Activated CD8-positive, alpha-beta memory T cell treated with anti-CD3 and anti-CD28 coated beads, Interleukin-2, amount 50 U/mL, for 24 hours (primary cell): ENCODE measurements around the gene IL22RA1.

Experiments used
- DNase-seq: peaks from one replicate; pipeline ENCODE4 v3.0.0-alpha.2; 2020; ENCODE audit errors: extremely low read depth

The IL22RA1 gene

DNA sequence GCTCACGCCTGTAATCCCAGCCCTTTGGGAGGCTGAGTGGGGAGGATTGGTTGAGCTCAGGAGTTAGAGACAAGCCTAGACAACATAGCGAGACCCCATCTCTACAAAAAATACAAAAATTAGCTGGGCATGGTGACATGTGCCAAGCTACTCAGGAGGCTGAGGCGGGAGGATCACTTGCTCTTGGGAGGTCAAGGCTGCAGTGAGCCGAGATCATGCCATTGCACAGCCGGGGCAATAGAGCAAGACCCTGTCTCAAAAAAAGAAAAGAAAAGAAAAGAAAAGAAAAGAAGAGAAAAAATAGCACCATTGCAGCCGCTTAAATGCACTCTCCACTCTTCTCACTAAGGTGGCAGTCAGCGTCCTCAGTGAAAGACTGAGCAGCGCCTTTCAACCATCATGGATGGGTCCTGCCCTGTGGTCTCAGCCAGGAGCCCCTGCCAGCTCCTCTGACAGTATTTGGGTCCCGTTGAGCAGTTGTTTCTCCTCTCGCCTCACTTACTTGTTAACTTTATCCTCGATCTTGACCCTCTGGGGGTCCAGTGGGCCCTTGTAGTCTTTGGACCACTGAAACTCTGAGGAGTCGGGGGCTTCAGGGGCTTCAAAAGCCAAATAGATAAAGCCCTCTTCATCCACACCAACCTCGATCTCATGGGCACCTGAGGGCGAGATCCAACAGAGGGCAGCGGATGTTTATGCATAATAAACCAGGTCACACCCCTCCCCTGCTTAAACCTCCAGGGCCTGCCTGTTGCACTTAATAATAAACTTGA lies 67.9 kb downstream of the IL22RA1 start:
- no peak for DNase-seq

- DNase-seq = no peak
Observed at GRCh38 chr1:24074196-24074595, 68.7 kb downstream of the IL22RA1 start.

DNA sequence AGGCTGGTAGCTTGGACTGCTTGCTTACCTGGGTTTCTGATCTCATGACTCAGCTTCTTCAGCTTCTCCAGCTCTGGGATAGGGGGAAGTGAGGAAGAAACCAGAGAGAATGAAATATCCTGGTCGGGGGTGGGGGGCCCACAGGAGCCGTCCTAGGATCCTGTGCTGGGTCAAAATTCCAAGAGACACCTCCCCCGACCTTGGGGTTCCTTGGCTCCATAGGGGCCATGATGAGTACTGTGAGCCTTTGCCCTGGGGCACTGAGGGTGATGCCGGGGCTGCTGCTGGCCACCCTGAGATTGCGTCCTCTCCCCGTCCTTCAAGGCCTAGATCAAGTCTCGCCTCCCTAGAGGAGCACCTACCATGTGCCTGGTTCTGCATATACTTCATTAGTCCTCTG lies 71.0 kb downstream of the IL22RA1 start:
- DNase-seq = no peak

GRCh38 chr1:24070821-24071393 lies 72.0 kb downstream of the IL22RA1 start:
- peak; percentile 47 for DNase-seq

DNA sequence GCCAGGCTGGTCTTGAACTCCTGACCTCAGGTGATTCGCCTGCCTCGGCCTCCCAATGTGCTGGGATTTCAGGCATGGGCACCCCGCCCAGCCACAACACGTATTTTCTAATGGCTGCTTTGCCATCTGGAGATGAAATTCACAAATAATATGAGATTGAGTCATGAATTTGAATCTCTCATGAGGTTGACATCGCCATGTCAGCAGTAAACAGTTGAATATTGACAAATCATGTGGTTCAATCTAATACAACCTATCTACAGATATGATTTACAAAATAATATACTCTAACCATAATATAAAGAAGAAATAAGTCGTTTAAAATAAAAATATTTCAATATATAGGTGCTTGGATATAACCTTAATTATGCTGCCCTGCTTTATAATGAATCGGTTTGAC lies 73.1 kb downstream of the IL22RA1 start:
- DNase-seq = no peak
